Panc1 (cell line): Measurements from ENCODE around the gene GGA2. TPM values are rescaled to one million over a fixed set of nuclear protein-coding genes. Genes with fewer than 3 reads are reported as not detected.

Experiments
- ATAC-seq: fragments of 200-7000 bp; cut with Tn5 transposase; 2 replicates; pipeline ENCODE4 v1.9.1; 2020; ENCODE audit warnings: mild to moderate bottlenecking, moderate library complexity
- BruUV-seq: library from RNA; stranded (reverse); fragments of 400-500 nt; replicated peaks from 2 replicates; lab custom pipeline; 2021; lab: Mats Ljungman, UMichigan
- CTCF ChIA-PET: fragments of 300-600 bp; sonication (Branson Sonifier 250); formaldehyde crosslinking; loops from one replicate; lab custom pipeline; 2022; ENCODE audit warnings: antibody characterized with exemption; lab: Charles Lee
- POLR2A ChIA-PET: fragments of 300-600 bp; sonication (Branson Sonifier 250); formaldehyde crosslinking; loops from one replicate; lab custom pipeline; 2022; ENCODE audit warnings: antibody characterized with exemption; lab: Charles Lee
- DNase-seq: peaks from one replicate; pipeline ENCODE4 v3.0.0-alpha.2; 2010; ENCODE audit warnings: low read depth, low spot score
- H3K27ac ChIP-seq: 2 replicates; pipeline ENCODE4 v1.5.1; 2011; ENCODE audit warnings: mild to moderate bottlenecking, low read length, inconsistent platforms
- H3K27me3 ChIP-seq: fragments of 200-500 bp; sonication (Bioruptor generic); 2 replicates; pipeline ENCODE4 v1.6.0; 2014; ENCODE audit warnings: low read length, inconsistent platforms; ENCODE audit not compliant: control insufficient read depth, insufficient read depth
- H3K36me3 ChIP-seq: fragments of 200-500 bp; sonication (Bioruptor generic); 2 replicates; pipeline ENCODE4 v1.5.1; 2014; ENCODE audit warnings: inconsistent platforms, mild to moderate bottlenecking, low read length, moderate library complexity; ENCODE audit not compliant: control insufficient read depth, insufficient read depth
- H3K4me1 ChIP-seq: 2 replicates; pipeline ENCODE4 v1.5.1; 2011; ENCODE audit warnings: inconsistent platforms, mild to moderate bottlenecking, low read length, moderate library complexity; ENCODE audit not compliant: control insufficient read depth, insufficient read depth
- H3K4me3 ChIP-seq, 2 experiments: 2 replicates each; pipeline ENCODE4 v1.5.1; 2011 to 2012; ENCODE audit warnings: low read depth in 2 of 2, low read length in 2 of 2, mild to moderate bottlenecking in 2 of 2, inconsistent platforms in 1 of 2, moderate library complexity in 1 of 2
- H3K9me3 ChIP-seq: fragments of 200-500 bp; sonication (Bioruptor generic); 2 replicates; pipeline ENCODE4 v1.5.1; 2014; ENCODE audit warnings: low read depth, mild to moderate bottlenecking, inconsistent platforms, low read length, moderate library complexity; ENCODE audit not compliant: control insufficient read depth, insufficient read depth
- CTCF ChIP-seq: fragments of 450-650 bp; IDR thresholded peaks from 2 replicates; pipeline ENCODE4 v1.5.1; 2017; ENCODE audit warnings: mild to moderate bottlenecking
- POLR2AphosphoS5 ChIP-seq: IDR thresholded peaks from 2 replicates; pipeline ENCODE4 v1.6.1; 2012; ENCODE audit warnings: mild to moderate bottlenecking, low read depth, low read length, moderate library complexity
- REST ChIP-seq, 2 experiments: IDR thresholded peaks; 2 replicates each; pipeline ENCODE4 v1.6.1; 2011 to 2012; ENCODE audit warnings: low read depth in 2 of 2, control low read depth in 1 of 2, low read length in 1 of 2, mild to moderate bottlenecking in 1 of 2, moderate library complexity in 1 of 2; ENCODE audit not compliant: insufficient read depth in 1 of 2
- SIN3A ChIP-seq: IDR thresholded peaks from 2 replicates; pipeline ENCODE4 v1.6.1; 2012; ENCODE audit warnings: low read depth, mild to moderate bottlenecking, low read length, moderate library complexity, borderline replicate concordance; ENCODE audit not compliant: insufficient read depth
- TCF7L2 ChIP-seq: IDR thresholded peaks from 2 replicates; pipeline ENCODE4 v1.6.1; 2011; ENCODE audit warnings: mild to moderate bottlenecking, low read depth, low read length, inconsistent platforms
- in situ Hi-C: cut with HindIII; loops from 2 replicates; pipeline ENCODE4 v1.10.0; 2016; ENCODE audit warnings: low sequenced_read_pairs, low pct_unique_long_range_greater_than_20kb
- intact Hi-C: fragments of 100-400 bp; cut with micrococcal nuclease; formaldehyde crosslinking; loops from one replicate; pipeline ENCODE4 v1.10.0; 2022; ENCODE audit not compliant: unreplicated experiment
- total RNA-seq: library from RNA; stranded (reverse); gene quantifications from one replicate; pipeline ENCODE4 v1.2.1, GENCODE V29; 2021; ENCODE audit not compliant: unreplicated experiment

The GGA2 gene
- total RNA-seq, 1 experiment from 2014 or later: 100 TPM

- peaks cover 20% of the 10 kb centered on the region for H3K36me3 ChIP-seq
- no peaks in the 10 kb centered on the region for H3K27me3 ChIP-seq
- no peaks in the 10 kb centered on the region for H3K9me3 ChIP-seq
- peak overlapping the region; percentile 89 for H3K27ac ChIP-seq
- H3K4me1 ChIP-seq: peaks cover 10% of the 10 kb centered on the region; the same call in 1 of the 2 replicates
- DNase-seq: no peak
- intact Hi-C loops: no loop called here
- CTCF ChIA-PET: interaction anchor here (0.5 to 1.6 kb wide), 5 partner anchors 17 to 67 kb away, joined by 3 to 8 read pairs (median 3); no protein-coding TSS in a partner anchor
- POLR2A ChIA-PET: interaction anchor here (0.6 to 0.7 kb wide), 3 partner anchors 68 to 206 kb away, joined by 3 to 7 read pairs (median 5); no protein-coding TSS in a partner anchor
- peak overlapping the region; percentile 85 for H3K4me3 ChIP-seq
- in situ Hi-C loops: no loop called here
- BruUV-seq: no TSS peak
- no peak for TF ChIP-seq CTCF
- no peak for TF ChIP-seq POLR2AphosphoS5
- TF ChIP-seq TCF7L2: no peak
- no peak for TF ChIP-seq REST (IDR thresholded peaks at IDR 0.05; ENCODE audit: insufficient read depth in 1 of 2, low read depth in 2 of 2, low read length in 1 of 2)
- no peak for TF ChIP-seq SIN3A
- ATAC-seq: peak; percentile 33
These were observed 47.7 kb upstream of the GGA2 start for GRCh38 chr16:23557779-23558702.

- in situ Hi-C loops (no loop called here), intact Hi-C loops (no loop called here)
- no TSS peak for BruUV-seq
- TF ChIP-seq REST (IDR thresholded peaks at IDR 0.05; ENCODE audit: insufficient read depth in 1 of 2, low read depth in 2 of 2, low read length in 1 of 2) (no peak), POLR2AphosphoS5 (peak; percentile 85), CTCF (peak; percentile 97), SIN3A (peak; percentile 87; the same call in 1 of the 2 replicates), TCF7L2 (no peak)
- POLR2A ChIA-PET: interaction anchor here (0.6 to 0.7 kb wide), 2 partner anchors 198 to 205 kb away, joined by 5 to 7 read pairs; no protein-coding TSS in a partner anchor
- peaks cover 10% of the 10 kb centered on the region; the same call in 1 of the 2 replicates for H3K4me1 ChIP-seq
- peaks cover 15% of the 10 kb centered on the region for H3K36me3 ChIP-seq
- H3K27me3 ChIP-seq: no peaks in the 10 kb centered on the region
- CTCF ChIA-PET: interaction anchor here (0.5 to 1.0 kb wide), 4 partner anchors 16 to 66 kb away, joined by 3 to 8 read pairs (median 3); no protein-coding TSS in a partner anchor
- ATAC-seq (peak; percentile 97), DNase-seq (peak; percentile 92)
- no peaks in the 10 kb centered on the region for H3K9me3 ChIP-seq
- H3K4me3 ChIP-seq: peak within 1 kb of the TSS; percentile 85
- H3K27ac ChIP-seq: peak within 1 kb of the TSS; percentile 92
These were observed 46.8 kb upstream of the GGA2 start, which contains the start of the genes EARS2 and UBFD1 for GRCh38 chr16:23556881-23557778. Gene EARS2, minus strand, starts transcription at chr16:23557350. Its CDS starts 7 bp downstream, at chr16:23557343. Gene UBFD1, plus strand, starts transcription at chr16:23557727. Its CDS starts 16 bp downstream, at chr16:23557743.
